ENCODE data around the gene SOX1. TPM values are rescaled to one million over a fixed set of nuclear protein-coding genes. Genes with fewer than 3 reads are reported as not detected.

SOX1 gene
- total RNA-seq, 2 donors from 2014 or later: not detected

- 3 to 7% methylated on average over 25 to 30 of the region's 32 CpGs for WGBS, 2 donors
These were observed 11.1 kb upstream of the SOX1 start for GRCh38 chr13:112055915-112056269.

GRCh38 chr13:112056284-112056727 is 10.6 kb upstream of the SOX1 start:
- no peaks in the 10 kb centered on the region for H3K9me3 ChIP-seq
- no peaks in the 10 kb centered on the region for H3K36me3 ChIP-seq (replicated peaks in 1 of 2; ENCODE audit: insufficient read depth in 1 of 2, low read depth in 2 of 2)
- peaks cover 4 to 37% of the 10 kb centered on the region in 2 donors for H3K27me3 ChIP-seq
- peaks cover 25% of the 10 kb centered on the region for H3K4me1 ChIP-seq
- no peak for TF ChIP-seq POLR2A (IDR thresholded peaks at IDR 0.05)
- no peak for TF ChIP-seq CTCF (IDR thresholded peaks at IDR 0.05)
- WGBS, 2 donors: 5 to 8% methylated on average over 12 to 30 of the region's 32 CpGs
- H3K4me3 ChIP-seq: no peak overlapping the region
- no peak overlapping the region for H3K27ac ChIP-seq
- ATAC-seq (no peak), DNase-seq (no peak)
- intact Hi-C loops (cut with DNase I): no loop called here

More at GRCh38 chr13:112055915-112056269, 11.1 kb upstream of the SOX1 start:
- no peaks in the 10 kb centered on the region for H3K36me3 ChIP-seq (replicated peaks in 1 of 2; ENCODE audit: insufficient read depth in 1 of 2, low read depth in 2 of 2)
- H3K9me3 ChIP-seq: no peaks in the 10 kb centered on the region
- DNase-seq (no peak), ATAC-seq (no peak)
- intact Hi-C loops (cut with DNase I): no loop called here
- no peak overlapping the region for H3K4me3 ChIP-seq
- TF ChIP-seq CTCF (IDR thresholded peaks at IDR 0.05): no peak
- TF ChIP-seq POLR2A (IDR thresholded peaks at IDR 0.05): no peak
- peaks cover 4 to 36% of the 10 kb centered on the region in 2 donors for H3K27me3 ChIP-seq
- H3K27ac ChIP-seq: no peak overlapping the region
- H3K4me1 ChIP-seq: peaks cover 25% of the 10 kb centered on the region

GRCh38 chr13:112056739-112057438 is 10.1 kb upstream of the SOX1 start:
- no peak for TF ChIP-seq CTCF (IDR thresholded peaks at IDR 0.05)
- TF ChIP-seq POLR2A (IDR thresholded peaks at IDR 0.05): no peak
- H3K27ac ChIP-seq: no peak overlapping the region
- no peaks in the 10 kb centered on the region for H3K9me3 ChIP-seq
- no peak overlapping the region for H3K4me3 ChIP-seq
- 4 to 8% methylated on average over 37 to 72 of the region's 72 CpGs for WGBS, 2 donors
- H3K27me3 ChIP-seq: peaks cover 4 to 39% of the 10 kb centered on the region in 2 donors
- no peak for ATAC-seq
- DNase-seq: no peak
- peaks cover 25% of the 10 kb centered on the region for H3K4me1 ChIP-seq
- no peaks in the 10 kb centered on the region for H3K36me3 ChIP-seq (replicated peaks in 1 of 2; ENCODE audit: insufficient read depth in 1 of 2, low read depth in 2 of 2)
- intact Hi-C loops (cut with DNase I): no loop called here

GRCh38 chr13:112057439-112057735 is 9.6 kb upstream of the SOX1 start:
- Histone ChIP-seq H3K4me1 (peaks cover 25% of the 10 kb centered on the region), H3K4me3 (no peak overlapping the region), H3K9me3 (no peaks in the 10 kb centered on the region), H3K36me3 (replicated peaks in 1 of 2; ENCODE audit: insufficient read depth in 1 of 2, low read depth in 2 of 2) (no peaks in the 10 kb centered on the region), H3K27ac (no peak overlapping the region), H3K27me3 (peaks cover 4 to 34% of the 10 kb centered on the region in 2 donors)
- no peak for DNase-seq
- no peak for ATAC-seq
- no peak for TF ChIP-seq POLR2A (IDR thresholded peaks at IDR 0.05)
- 3 to 4% methylated on average over 24 to 25 of the region's 25 CpGs for WGBS, 2 donors
- intact Hi-C loops (cut with DNase I): no loop called here

GRCh38 chr13:112057736-112058518 is 9.0 kb upstream of the SOX1 start:
- intact Hi-C loops (cut with DNase I): no loop called here
- Histone ChIP-seq H3K9me3 (no peaks in the 10 kb centered on the region), H3K4me1 (peaks cover 25% of the 10 kb centered on the region), H3K27me3 (peaks cover 4 to 34% of the 10 kb centered on the region in 2 donors), H3K27ac (no peak overlapping the region), H3K36me3 (replicated peaks in 1 of 2; ENCODE audit: insufficient read depth in 1 of 2, low read depth in 2 of 2) (no peaks in the 10 kb centered on the region), H3K4me3 (no peak overlapping the region)
- TF ChIP-seq CTCF (IDR thresholded peaks at IDR 0.05) (no peak), POLR2A (IDR thresholded peaks at IDR 0.05) (no peak)
- DNase-seq (peak in 1 of 4 donors; percentile 21), ATAC-seq (no peak)
- 1 to 3% methylated on average over 15 to 57 of the region's 57 CpGs for WGBS, 2 donors

All from body of pancreas (tissue), 4 donors.